Measurements from ENCODE around the gene HPCA.

The HPCA gene

GRCh38 chr1:32890516-32891240, 4.4 kb downstream of the HPCA start:
- DNase-seq: no peak

GRCh38 chr1:32891241-32891570, 4.9 kb downstream of the HPCA start:
- no peak for DNase-seq

- DNase-seq: no peak
Measured at GRCh38 chr1:32891630-32892029, 5.3 kb downstream of the HPCA start.

GRCh38 chr1:32892368-32893197, 6.3 kb downstream of the HPCA start:
- peak; percentile 78 to 97 for DNase-seq

GRCh38 chr1:32893198-32894018, 7.1 kb downstream of the HPCA start:
- peak; percentile 47 to 86 for DNase-seq

GRCh38 chr1:32894019-32894600, 7.8 kb downstream of the HPCA start:
- peak in 1 of 2 experiments; percentile 44 for DNase-seq

- no peak for DNase-seq
Measured at GRCh38 chr1:32894681-32895080, 8.4 kb downstream of the HPCA start.

GRCh38 chr1:32895325-32896215, 9.3 kb downstream of the HPCA start:
- DNase-seq: no peak

GRCh38 chr1:32896451-32896850, 10.2 kb downstream of the HPCA start:
- DNase-seq: no peak

GRCh38 chr1:32897082-32898049, 11.1 kb downstream of the HPCA start:
- no peak for DNase-seq

- DNase-seq: no peak
Measured at GRCh38 chr1:32898056-32898455, 11.8 kb downstream of the HPCA start.

GRCh38 chr1:32898958-32899357, 12.7 kb downstream of the HPCA start:
- DNase-seq: no peak

- no peak for DNase-seq
Measured at GRCh38 chr1:32899586-32900296, 13.4 kb downstream of the HPCA start.

GRCh38 chr1:32900371-32900955, 14.2 kb downstream of the HPCA start:
- DNase-seq: peak in 1 of 2 experiments; percentile 49

GRCh38 chr1:32900956-32901822, 14.9 kb downstream of the HPCA start, which contains the start of gene TMEM54:
TSS of gene TMEM54 (minus strand) at chr1:32901389. CDS start at chr1:32901238, 151 bp downstream.
- DNase-seq: peak in 1 of 2 experiments; percentile 71

- DNase-seq: no peak
Measured at GRCh38 chr1:32901823-32902534, 15.7 kb downstream of the HPCA start.

GRCh38 chr1:32902535-32902920, 16.2 kb downstream of the HPCA start:
- DNase-seq: no peak
